Muscle of leg (tissue), 11 donors: ENCODE measurements around the gene ENPP1. TPM values are rescaled to one million over a fixed set of nuclear protein-coding genes. Genes with fewer than 3 reads are reported as not detected.
A peak's percentile ranks its signal among the peaks of the same experiment; 100 is the strongest.
"Not testable (repeated sequence)": the region's sequence is repeated elsewhere in the genome, so short reads cannot be mapped to it uniquely, and the experiment has no call there.

ENCODE experiments used
- DNase-seq: peaks from one replicate; pipeline ENCODE4 v3.0.0; 2013
- H3K27ac ChIP-seq: one replicate; pipeline ENCODE4 v1.5.1; 2013; ENCODE audit warnings: mild to moderate bottlenecking, low read length, control low read depth
- H3K27me3 ChIP-seq: one replicate; pipeline ENCODE4 v1.6.1; 2013; ENCODE audit warnings: low read length; ENCODE audit not compliant: control insufficient read depth, insufficient read depth
- H3K36me3 ChIP-seq: one replicate; pipeline ENCODE4 v1.6.1; 2013; ENCODE audit warnings: low read length; ENCODE audit not compliant: control insufficient read depth, insufficient read depth
- H3K4me1 ChIP-seq: one replicate; pipeline ENCODE4 v1.6.1; 2013; ENCODE audit warnings: low read length; ENCODE audit not compliant: control insufficient read depth, insufficient read depth
- H3K4me3 ChIP-seq: one replicate; pipeline ENCODE4 v1.5.1; 2013; ENCODE audit warnings: low read length, control low read depth
- H3K9me3 ChIP-seq: replicated peaks from 2 replicates; pipeline ENCODE4 v1.6.1; 2013; ENCODE audit warnings: low read depth, low read length; ENCODE audit not compliant: control insufficient read depth
- WGBS: methylation state at CpG from one replicate; pipeline ENCODE4 v1.1.5; 2013; ENCODE audit warnings: missing lambda C conversion rate; ENCODE audit not compliant: insufficient coverage; 5-methylcytosine and 5-hydroxymethylcytosine counted together
- polyA plus RNA-seq, 8 donors: library from polyadenylated mRNA; unstranded; fragments of 120-200 nt; gene quantifications; one replicate each; pipeline versions ENCODE4 v1.2.1 to v1.2.3, GENCODE V29; 2013; ENCODE audit warnings: inconsistent platforms in 1 of 8, low replicate concordance in 1 of 8; ENCODE audit not compliant: insufficient read length in 8 of 8, insufficient read depth in 1 of 8
- total RNA-seq: library from RNA; stranded (reverse); fragments of 120-200 nt; gene quantifications from one replicate; pipeline ENCODE4 v1.2.4, GENCODE V29; 2013

The ENPP1 gene
- total and polyA plus RNA-seq, 9 donors, result 7.9 to 16.1 (median 9.3) TPM

DNA sequence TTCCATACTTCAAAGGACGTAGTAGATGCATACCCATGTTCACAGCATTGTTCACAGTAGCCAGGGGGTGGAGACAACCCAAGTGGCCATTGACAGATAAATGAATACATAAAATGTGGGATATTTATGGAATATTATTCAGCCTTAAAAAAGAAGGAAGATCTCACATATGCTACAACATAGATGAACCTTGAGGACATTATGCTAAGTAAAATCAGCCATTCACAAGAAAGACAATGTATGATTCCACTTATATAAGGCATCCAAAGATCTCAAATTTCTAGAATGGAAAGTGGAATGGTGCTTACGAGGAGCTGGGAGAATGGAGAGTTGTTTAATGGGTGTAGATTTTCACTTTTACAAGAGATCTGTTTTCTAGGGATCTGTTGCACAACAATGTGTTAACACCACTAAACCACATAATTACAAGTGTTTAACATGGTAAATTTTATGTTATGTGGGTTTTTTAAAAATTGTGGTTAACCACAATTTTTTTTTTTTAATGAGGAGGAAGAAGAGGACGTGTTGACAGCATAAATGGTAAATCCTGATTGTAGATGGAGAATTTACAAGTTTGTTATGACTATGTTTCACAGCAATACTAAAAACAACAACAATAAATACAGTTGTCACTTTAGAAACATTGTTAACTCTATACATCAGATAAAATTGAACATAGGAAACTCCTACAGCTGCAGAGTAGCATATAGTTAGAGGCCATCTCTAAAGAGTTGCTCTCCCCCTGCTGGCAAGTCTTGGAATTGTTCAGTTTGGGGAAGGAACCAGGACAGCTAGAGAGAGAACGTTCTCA lies 101.8 kb downstream of the ENPP1 start:
- WGBS, result no CpG with 5 or more reads among the region's 4 CpGs
- no peaks in the 10 kb centered on the region for H3K27me3 ChIP-seq
- no peaks in the 10 kb centered on the region for H3K9me3 ChIP-seq
- H3K4me1 ChIP-seq, result no peaks in the 10 kb centered on the region
- H3K4me3 ChIP-seq, result no peak overlapping the region
- no peaks in the 10 kb centered on the region for H3K36me3 ChIP-seq
- H3K27ac ChIP-seq, result no peak overlapping the region
- peak; percentile 89 for DNase-seq

DNA sequence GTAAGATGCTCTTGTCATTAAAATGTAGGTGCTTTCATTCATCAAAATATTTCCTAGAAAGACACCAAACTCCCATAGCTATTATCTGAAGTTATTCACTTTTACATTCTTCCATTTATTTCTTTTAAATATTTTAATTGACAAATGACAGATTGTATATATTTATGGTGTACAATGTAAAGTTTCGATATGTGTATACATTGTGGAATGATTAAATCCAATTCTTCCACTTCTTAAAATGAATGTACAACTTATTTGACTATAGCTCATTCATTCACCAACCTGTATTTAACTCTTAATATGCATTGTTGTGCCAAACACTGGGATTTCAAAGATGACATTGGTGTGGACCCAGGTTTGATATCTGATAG lies 102.4 kb downstream of the ENPP1 start:
- no peaks in the 10 kb centered on the region for H3K4me1 ChIP-seq
- H3K27me3 ChIP-seq, result no peaks in the 10 kb centered on the region
- no peaks in the 10 kb centered on the region for H3K36me3 ChIP-seq
- no peak for DNase-seq
- H3K27ac ChIP-seq, result no peak overlapping the region
- H3K4me3 ChIP-seq, result no peak overlapping the region
- no peaks in the 10 kb centered on the region for H3K9me3 ChIP-seq
- WGBS, result no CpG with 5 or more reads among the region's 1 CpG

DNA sequence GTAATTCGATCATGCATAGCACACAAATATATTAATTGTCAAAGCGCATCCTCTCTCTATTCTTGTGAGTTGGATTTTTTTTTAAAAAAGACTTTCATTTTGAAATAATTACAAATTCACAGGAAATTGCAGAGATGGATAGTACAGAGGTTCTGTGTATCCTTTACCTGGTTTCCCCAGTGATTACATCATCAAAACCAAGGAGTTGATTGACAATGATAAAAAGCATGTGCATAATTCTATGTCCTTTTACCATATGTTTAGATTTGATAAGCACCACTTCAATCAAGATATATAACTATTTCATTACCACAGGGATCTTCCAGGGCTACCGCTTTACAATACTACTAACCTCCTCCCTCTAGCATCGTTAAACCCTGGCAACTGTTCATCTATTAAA lies 103.1 kb downstream of the ENPP1 start:
- DNase-seq, result no peak
- Histone ChIP-seq H3K4me1 (no peaks in the 10 kb centered on the region), H3K36me3 (no peaks in the 10 kb centered on the region), H3K27me3 (no peaks in the 10 kb centered on the region), H3K27ac (no peak overlapping the region), H3K9me3 (no peaks in the 10 kb centered on the region), H3K4me3 (no peak overlapping the region)
- no CpG with 5 or more reads among the region's 4 CpGs for WGBS

DNA sequence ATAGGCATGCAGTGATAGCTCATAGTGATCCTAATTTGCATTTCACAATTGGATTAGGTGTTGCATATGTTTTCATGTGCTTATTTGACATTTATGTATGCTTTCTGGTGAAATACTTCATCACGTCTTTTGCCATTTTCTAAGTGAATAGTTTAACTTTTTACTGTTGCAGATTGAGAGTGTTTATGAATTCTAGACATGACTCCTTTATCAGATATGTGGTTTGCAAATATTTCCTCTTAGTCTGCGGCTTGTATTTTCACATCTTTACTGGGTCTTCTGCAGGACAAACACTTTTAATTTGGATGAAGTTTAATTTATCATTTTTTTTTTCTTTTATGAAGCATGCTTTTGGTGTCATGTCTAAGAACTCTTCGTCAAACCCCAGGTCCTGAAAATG lies 104.1 kb downstream of the ENPP1 start:
- no peak overlapping the region for H3K4me3 ChIP-seq
- no CpG with 5 or more reads among the region's 3 CpGs for WGBS
- H3K27ac ChIP-seq, result no peak overlapping the region
- H3K4me1 ChIP-seq, result no peaks in the 10 kb centered on the region
- no peak for DNase-seq
- no peaks in the 10 kb centered on the region for H3K36me3 ChIP-seq
- H3K9me3 ChIP-seq, result no peaks in the 10 kb centered on the region
- H3K27me3 ChIP-seq, result no peaks in the 10 kb centered on the region

DNA sequence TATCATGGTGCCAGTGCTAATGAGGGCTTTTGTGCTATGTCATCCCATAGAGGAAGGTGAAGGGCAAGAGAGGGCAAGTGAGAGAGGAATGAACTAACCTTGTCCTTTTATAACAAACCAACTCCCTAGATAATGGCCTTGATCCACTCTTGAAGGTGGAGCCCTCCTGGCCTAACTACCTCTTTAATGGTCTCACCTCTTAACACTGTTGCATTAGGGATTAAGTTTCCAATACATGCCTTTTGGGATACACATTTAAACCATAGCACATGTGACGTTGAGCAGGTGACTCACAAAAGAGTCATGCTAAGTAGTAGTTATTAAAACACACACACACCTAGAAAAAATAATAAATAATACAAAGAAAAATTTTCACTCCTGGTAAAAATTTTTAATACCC lies 106.4 kb downstream of the ENPP1 start:
- Histone ChIP-seq H3K27me3 (no peaks in the 10 kb centered on the region), H3K9me3 (no peaks in the 10 kb centered on the region), H3K4me1 (no peaks in the 10 kb centered on the region), H3K36me3 (no peaks in the 10 kb centered on the region), H3K4me3 (no peak overlapping the region), H3K27ac (no peak overlapping the region)
- no CpG with 5 or more reads among the region's 1 CpG for WGBS
- no peak for DNase-seq

DNA sequence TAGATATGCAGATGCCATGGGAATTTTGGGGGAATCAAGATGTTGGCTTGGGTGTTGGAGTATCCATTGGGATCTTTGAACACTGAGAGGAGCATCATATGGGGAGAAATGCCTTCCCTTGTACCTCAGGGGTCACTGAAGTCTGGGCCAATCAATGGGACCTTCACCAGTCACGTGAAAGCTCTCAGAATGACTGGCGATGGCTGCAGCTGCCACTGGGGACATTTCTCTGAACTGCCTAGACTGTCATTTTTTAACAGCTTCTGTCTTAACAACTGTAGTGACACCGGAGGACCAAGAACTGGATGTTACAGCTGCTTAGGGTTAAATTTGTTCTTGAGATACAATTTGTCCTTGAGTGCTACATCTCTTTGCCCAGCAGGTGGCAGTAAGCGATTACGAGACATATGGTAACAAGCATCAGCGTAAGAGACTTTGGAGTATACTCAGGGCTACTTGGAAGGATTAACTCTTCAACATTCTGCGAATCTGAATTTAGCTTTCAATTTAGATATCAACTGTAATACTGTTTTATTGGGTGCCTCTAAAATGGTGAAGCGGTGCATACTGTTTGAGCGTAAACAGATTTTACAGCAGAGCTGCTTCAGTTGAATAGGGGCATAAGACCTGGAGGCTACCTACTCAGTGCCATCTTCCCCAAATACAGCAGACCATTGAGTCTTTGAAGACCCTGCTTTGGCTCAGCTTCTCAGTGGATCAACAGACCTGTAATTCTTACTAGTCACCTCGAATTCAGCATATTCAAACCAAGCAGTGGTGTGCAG lies 107.3 kb downstream of the ENPP1 start:
- Histone ChIP-seq H3K4me1 (no peaks in the 10 kb centered on the region), H3K4me3 (no peak overlapping the region), H3K27me3 (no peaks in the 10 kb centered on the region), H3K9me3 (no peaks in the 10 kb centered on the region), H3K36me3 (no peaks in the 10 kb centered on the region), H3K27ac (no peak overlapping the region)
- WGBS, result 15% methylated on average over 3 of the region's 10 CpGs
- peak; percentile 89 for DNase-seq

DNA sequence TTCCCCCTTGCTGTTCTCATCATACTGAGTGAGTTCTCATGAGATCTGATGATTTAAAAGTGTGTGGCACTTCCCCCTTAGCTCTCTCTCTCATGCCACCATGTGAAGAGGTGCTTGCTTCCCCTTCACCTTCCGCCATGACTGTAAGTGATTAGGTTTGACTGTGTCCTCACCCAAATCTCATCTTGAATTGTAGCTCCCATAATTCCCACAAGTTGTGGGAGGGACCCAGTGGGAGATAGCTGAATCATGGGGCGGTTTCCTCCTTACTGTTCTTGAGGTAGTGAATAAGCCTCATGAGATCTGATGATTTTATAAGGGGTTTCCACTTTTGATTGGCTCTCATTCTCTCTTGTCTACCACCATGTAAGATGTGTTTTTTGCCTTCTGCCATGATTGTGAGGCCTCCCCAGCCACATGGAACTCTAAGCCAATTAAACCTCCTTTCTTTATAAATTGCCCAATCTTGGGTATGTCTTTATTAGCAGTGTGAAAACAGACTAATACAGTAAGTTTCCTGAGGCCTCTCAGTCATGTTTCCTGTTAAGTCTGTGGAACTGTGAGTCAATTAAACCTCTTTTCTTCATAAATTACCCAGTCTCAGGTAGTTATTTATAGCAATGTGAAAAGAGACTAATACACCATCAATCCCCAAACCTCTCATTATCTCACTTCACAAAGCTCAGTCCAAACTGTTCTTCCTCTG lies 108.4 kb downstream of the ENPP1 start:
- not testable (repeated sequence) for H3K27ac ChIP-seq, H3K27me3 ChIP-seq, H3K4me1 ChIP-seq, H3K36me3 ChIP-seq, DNase-seq, H3K9me3 ChIP-seq, H3K4me3 ChIP-seq
- no CpG with 5 or more reads among the region's 2 CpGs for WGBS

DNA sequence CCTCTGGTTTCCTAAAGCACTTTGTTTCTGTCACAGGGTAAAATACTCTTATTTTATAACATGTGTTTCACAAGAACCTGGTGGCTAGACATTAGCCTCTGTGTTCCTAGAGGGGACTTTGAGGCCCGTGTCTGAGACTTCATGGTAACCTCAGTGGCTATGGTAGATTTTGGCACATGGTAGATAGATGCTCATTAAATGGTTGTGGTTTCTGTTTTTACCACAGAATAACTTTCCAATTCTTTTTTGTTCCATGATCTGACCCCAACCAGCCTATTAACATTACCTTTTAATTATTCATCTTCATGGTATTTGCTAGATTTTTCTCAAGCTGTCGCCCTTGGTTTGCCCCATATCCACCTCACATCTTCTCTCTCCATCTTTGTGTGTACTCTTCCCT lies 109.0 kb downstream of the ENPP1 start:
- no peaks in the 10 kb centered on the region for H3K27me3 ChIP-seq
- no peaks in the 10 kb centered on the region for H3K36me3 ChIP-seq
- DNase-seq, result no peak
- no peaks in the 10 kb centered on the region for H3K9me3 ChIP-seq
- H3K4me1 ChIP-seq, result no peaks in the 10 kb centered on the region
- H3K27ac ChIP-seq, result no peak overlapping the region
- 100% methylated on average over 1 of the region's 2 CpGs for WGBS
- no peak overlapping the region for H3K4me3 ChIP-seq

DNA sequence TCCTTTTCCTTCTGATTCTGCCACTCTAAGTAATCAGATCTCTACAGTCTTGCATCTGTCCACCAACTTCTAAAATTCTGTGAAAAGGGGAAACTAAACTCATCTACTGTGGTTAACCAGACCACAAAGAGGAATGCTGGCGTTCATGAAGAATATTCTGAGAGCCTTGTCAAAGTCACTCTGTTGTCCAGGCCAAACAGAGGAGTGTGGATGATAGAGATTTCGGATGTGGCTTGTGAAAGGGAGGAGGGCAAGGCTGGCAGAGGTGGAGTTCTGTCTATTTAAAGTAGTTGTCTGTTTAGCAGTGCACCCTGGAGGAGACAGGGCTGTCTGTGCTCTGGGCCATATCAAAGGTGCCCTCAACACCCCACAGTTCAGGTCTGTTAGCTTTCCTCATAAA lies 109.5 kb downstream of the ENPP1 start:
- Histone ChIP-seq H3K27ac (no peak overlapping the region), H3K4me1 (no peaks in the 10 kb centered on the region), H3K4me3 (no peak overlapping the region), H3K36me3 (no peaks in the 10 kb centered on the region), H3K27me3 (no peaks in the 10 kb centered on the region), H3K9me3 (no peaks in the 10 kb centered on the region)
- WGBS, result 75% methylated on average over 1 of the region's 2 CpGs
- DNase-seq, result no peak
